SK-N-SH (cell line): ENCODE measurements around the gene HK2. TPM values are rescaled to one million over a fixed set of nuclear protein-coding genes. Genes with fewer than 3 reads are reported as not detected.
A peak's percentile ranks its signal among the peaks of the same experiment; 100 is the strongest.

ENCODE experiments used
- CTCF ChIA-PET: fragments of 300-600, 350-600 bp; formaldehyde crosslinking; extraction: SDS; loops from one replicate; lab custom pipeline; 2021; lab: Yijun Ruan, JAX
- POLR2A ChIA-PET: fragments of 350-600 bp; sonication (Branson Sonifier 250); formaldehyde crosslinking; extraction: SDS; loops from one replicate; lab custom pipeline; 2020; ENCODE audit warnings: antibody characterized with exemption, inconsistent platforms; lab: Yijun Ruan, JAX
- DNase-seq: peaks from one replicate; pipeline ENCODE4 v3.0.0; 2012
- H2AFZ ChIP-seq: fragments of 200-600 bp; sonication (generic); 2 replicates; pipeline ENCODE4 v1.8.1; 2016; ENCODE audit warnings: antibody characterized with exemption, mild to moderate bottlenecking, low read depth
- H3F3A ChIP-seq: fragments of 200-600 bp; sonication (generic); replicated peaks from 2 replicates; pipeline ENCODE3; 2016; ENCODE audit warnings: antibody characterized with exemption, mild to moderate bottlenecking; ENCODE audit not compliant: insufficient read depth
- H3K27ac ChIP-seq, 2 experiments: fragments of 200-500 bp in 1 of 2; fragments of 200-600 bp in 1 of 2; sonication (Bioruptor generic) in 1 of 2; sonication (generic), shearing (Covaris generic) in 1 of 2; 2 replicates each; pipeline versions ENCODE4 v1.5.1 to v1.6.1; 2014 to 2016; ENCODE audit warnings: low read depth in 2 of 2, inconsistent platforms in 1 of 2, low read length in 1 of 2, mild to moderate bottlenecking in 1 of 2, mixed read lengths in 1 of 2
- H3K27me3 ChIP-seq: fragments of 200-600 bp; sonication (generic), shearing (Covaris generic); 2 replicates; pipeline ENCODE4 v1.6.1; 2016; ENCODE audit warnings: mixed run types; ENCODE audit not compliant: insufficient read depth
- H3K36me3 ChIP-seq, 2 experiments: fragments of 200-500 bp in 1 of 2; fragments of 200-600 bp in 1 of 2; sonication (Bioruptor generic) in 1 of 2; sonication (generic) in 1 of 2; replicated peaks in 1 of 2; 2 replicates each; pipeline versions ENCODE3 to v1.5.1; 2014 to 2016; ENCODE audit warnings: low read length in 1 of 2, mild to moderate bottlenecking in 1 of 2; ENCODE audit not compliant: insufficient read depth in 2 of 2, control insufficient read depth in 1 of 2
- H3K4me1 ChIP-seq, 2 experiments: fragments of 200-500 bp in 1 of 2; fragments of 200-600 bp in 1 of 2; sonication (Bioruptor generic) in 1 of 2; sonication (generic), shearing (Covaris generic) in 1 of 2; 2 replicates each; pipeline versions ENCODE4 v1.5.1 to v1.6.1; 2014 to 2016; ENCODE audit warnings: low read depth in 1 of 2, low read length in 1 of 2, mixed run types in 1 of 2; ENCODE audit not compliant: insufficient read depth in 2 of 2, control insufficient read depth in 1 of 2
- H3K4me2 ChIP-seq: fragments of 200-600 bp; sonication (generic), shearing (Covaris generic); 2 replicates; pipeline ENCODE4 v1.6.1; 2017; ENCODE audit warnings: mixed run types
- H3K4me3 ChIP-seq, 2 experiments: fragments of 200-500 bp in 1 of 2; fragments of 200-600 bp in 1 of 2; sonication (Bioruptor generic) in 1 of 2; sonication (generic), shearing (Covaris generic) in 1 of 2; 2 replicates each; pipeline versions ENCODE4 v1.5.1 to v1.8.1; 2014 to 2016; ENCODE audit warnings: low read depth in 2 of 2, inconsistent platforms in 1 of 2, low read length in 1 of 2, mild to moderate bottlenecking in 1 of 2, mixed read lengths in 1 of 2, moderate library complexity in 1 of 2
- H3K79me2 ChIP-seq: fragments of 200-600 bp; sonication (generic); 2 replicates; pipeline ENCODE4 v1.8.1; 2017; ENCODE audit warnings: mild to moderate bottlenecking; ENCODE audit not compliant: insufficient read depth
- H3K9ac ChIP-seq: fragments of 200-600 bp; sonication (generic); 2 replicates; pipeline ENCODE4 v1.6.1; 2017; ENCODE audit warnings: mixed run types
- H3K9me2 ChIP-seq: fragments of 200-600 bp; sonication (generic); 2 replicates; pipeline ENCODE4 v1.6.1; 2017; ENCODE audit warnings: mixed run types
- H3K9me3 ChIP-seq: fragments of 200-600 bp; sonication (generic); 2 replicates; pipeline ENCODE4 v1.6.1; 2017; ENCODE audit warnings: mixed run types, mild to moderate bottlenecking, moderate library complexity
- H4K20me1 ChIP-seq: fragments of 200-600 bp; sonication (generic); 2 replicates; pipeline ENCODE4 v1.6.1; 2017; ENCODE audit warnings: mild to moderate bottlenecking, mixed run types; ENCODE audit not compliant: insufficient read depth
- CHD2 ChIP-seq: fragments of 150-350 bp; IDR thresholded peaks from 2 replicates; pipeline ENCODE4 v1.6.1; 2018; ENCODE audit warnings: low read length; ENCODE audit not compliant: partially characterized antibody
- ELF1 ChIP-seq: IDR thresholded peaks from 2 replicates; pipeline ENCODE4 v1.4.0; 2012
- EP300 ChIP-seq, 2 experiments: IDR thresholded peaks; 2 replicates each; pipeline versions ENCODE4 v1.4.0 to v1.6.1; 2012; ENCODE audit warnings: borderline replicate concordance in 1 of 2, low read depth in 1 of 2, low read length in 1 of 2
- EZH2phosphoT487 ChIP-seq: fragments of 200-600 bp; sonication (generic); IDR thresholded peaks from 2 replicates; pipeline ENCODE4 v1.6.1; 2017; ENCODE audit warnings: low read depth, mixed run types, mild to moderate bottlenecking, antibody characterized with exemption, moderate library complexity, borderline replicate concordance
- FOXM1 ChIP-seq: IDR thresholded peaks from 2 replicates; pipeline ENCODE4 v1.4.0; 2012; ENCODE audit warnings: low read depth, mild to moderate bottlenecking
- GABPA ChIP-seq: IDR thresholded peaks from 2 replicates; pipeline ENCODE4 v1.4.0; 2012; ENCODE audit warnings: low read depth, mild to moderate bottlenecking
- MEF2A ChIP-seq: IDR thresholded peaks from 2 replicates; pipeline ENCODE4 v1.4.0; 2012; ENCODE audit warnings: low read depth, borderline replicate concordance
- NFIC ChIP-seq: IDR thresholded peaks from 2 replicates; pipeline ENCODE4 v1.4.0; 2012; ENCODE audit warnings: borderline replicate concordance
- NRF1 ChIP-seq: IDR thresholded peaks from 2 replicates; pipeline ENCODE4 v1.6.1; 2012; ENCODE audit warnings: low read depth, mild to moderate bottlenecking, low read length
- POLR2AphosphoS5 ChIP-seq: IDR thresholded peaks from 2 replicates; pipeline ENCODE4 v1.6.1; 2012; ENCODE audit warnings: low read depth, low read length
- RXRA ChIP-seq: IDR thresholded peaks from 2 replicates; pipeline ENCODE4 v1.4.0; 2012; ENCODE audit warnings: low read depth, mild to moderate bottlenecking, borderline replicate concordance
- SIN3A ChIP-seq: IDR thresholded peaks from 2 replicates; pipeline ENCODE4 v1.6.1; 2012; ENCODE audit warnings: low read depth, mild to moderate bottlenecking, low read length, moderate library complexity, borderline replicate concordance
- TAF1 ChIP-seq: IDR thresholded peaks from 2 replicates; pipeline ENCODE4 v1.6.1; 2012; ENCODE audit warnings: low read depth, mild to moderate bottlenecking, low read length, moderate library complexity, borderline replicate concordance
- TCF12 ChIP-seq: IDR thresholded peaks from 2 replicates; pipeline ENCODE4 v1.4.0; 2012
- TEAD4 ChIP-seq: IDR thresholded peaks from 2 replicates; pipeline ENCODE4 v1.4.0; 2012; ENCODE audit warnings: mild to moderate bottlenecking, borderline replicate concordance; ENCODE audit not compliant: insufficient read depth
- YY1 ChIP-seq: IDR thresholded peaks from 2 replicates; pipeline ENCODE4 v1.4.0; 2012; ENCODE audit warnings: low read depth, mild to moderate bottlenecking
- WGBS: methylation state at CpG from one replicate; pipeline ENCODE4 v1.1.6; 2017; ENCODE audit warnings: low lambda C conversion rate; 5-methylcytosine and 5-hydroxymethylcytosine counted together
- polyA plus RNA-seq, 3 experiments: library from polyadenylated mRNA; depleted of rRNA; stranded (reverse); fragments of >200 nt; gene quantifications; 2 replicates each; pipeline ENCODE4 v1.2.3, GENCODE V29; 2012
- TF ChIP-seq, protein P1 (sequence below): fragments of 200-600 bp; sonication (generic); IDR thresholded peaks from 2 replicates; pipeline ENCODE4 v1.6.1; 2017; ENCODE audit warnings: antibody characterized with exemption, mild to moderate bottlenecking, moderate library complexity
- TF ChIP-seq, protein P2 (sequence below): IDR thresholded peaks from 2 replicates; pipeline ENCODE4 v1.4.0; 2012; ENCODE audit warnings: low read depth
- TF ChIP-seq, protein P3 (sequence below): fragments of 150-350 bp; IDR thresholded peaks from 2 replicates; pipeline ENCODE4 v1.6.1; 2017; ENCODE audit warnings: antibody characterized with exemption, low read length, low read depth, borderline replicate concordance
- TF ChIP-seq, protein P4 (sequence below): IDR thresholded peaks from 2 replicates; pipeline ENCODE4 v1.6.1; 2012; ENCODE audit warnings: mild to moderate bottlenecking, low read depth, low read length, moderate library complexity
- TF ChIP-seq, protein P5 (sequence below): fragments of 150-350 bp; IDR thresholded peaks from 2 replicates; pipeline ENCODE4 v1.6.1; 2016; ENCODE audit warnings: mild to moderate bottlenecking, low read depth, low read length
- TF ChIP-seq, protein P6 (sequence below): IDR thresholded peaks from 2 replicates; pipeline ENCODE4; 2012
- TF ChIP-seq, protein P7 (sequence below): IDR thresholded peaks from 2 replicates; pipeline ENCODE4 v1.4.0; 2012; ENCODE audit warnings: low read depth, borderline replicate concordance

The HK2 gene
- polyA plus RNA-seq, 1 of the 3 experiments (the other 2 are of a cell fraction): 13.5 TPM

DNA sequence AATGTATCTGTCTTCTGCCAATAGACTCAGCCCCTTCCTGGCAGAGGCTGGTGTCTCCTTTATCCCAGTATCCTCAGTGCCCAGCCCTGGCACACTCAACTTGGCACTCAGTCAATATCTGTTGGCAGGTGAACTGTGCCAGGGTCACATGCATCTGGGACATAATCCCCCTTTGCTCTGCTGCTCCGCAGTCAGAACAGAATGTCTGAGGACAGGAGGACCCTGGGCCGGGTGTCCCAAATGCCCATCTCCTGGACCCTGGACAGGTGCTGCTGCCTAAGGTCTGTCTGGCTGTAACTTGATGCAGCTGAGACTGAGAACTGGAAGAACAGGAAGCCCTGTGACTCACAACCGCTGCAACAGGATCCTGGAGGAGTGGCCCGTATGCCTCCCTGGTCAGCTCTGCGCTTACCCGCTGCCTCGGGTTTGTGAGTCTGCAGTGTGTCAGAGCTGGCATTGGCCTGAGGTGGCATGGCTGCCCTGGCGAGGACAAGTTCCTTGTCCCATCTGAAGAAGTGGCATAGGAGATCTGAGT is 11.4 kb downstream of the HK2 start:
- peaks cover 33% of the 10 kb centered on the region for H3F3A ChIP-seq
- no peak overlapping the region for H2AFZ ChIP-seq
- 7% methylated on average over 2 of the region's 8 CpGs for WGBS
- TF ChIP-seq SIN3A (peak; percentile 59; the same call in 1 of the 2 replicates), NFIC (peak; percentile 74), TCF12 (peak; percentile 87), EP300 (IDR thresholded peaks at IDR 0.05; ENCODE audit: borderline replicate concordance in 1 of 2, low read depth in 1 of 2, low read length in 1 of 2) (peak in 1 of 2 experiments; percentile 70; a peak in 1 of 4 replicates), ELF1 (peak; percentile 9; the same call in 1 of the 2 replicates), RXRA (peak; percentile 13; the same call in 1 of the 2 replicates), TAF1 (peak; percentile 53; the same call in 1 of the 2 replicates), EZH2phosphoT487 (no peak), FOXM1 (no peak), GABPA (no peak), NRF1 (no peak), CHD2 (no peak), POLR2AphosphoS5 (peak; percentile 78), YY1 (peak; percentile 65; the same call in 1 of the 2 replicates), TEAD4 (0 out of 2 replicates have a peak, but pooled peaks have one; percentile 19), MEF2A (no peak)
- TF ChIP-seq, protein P1, sequence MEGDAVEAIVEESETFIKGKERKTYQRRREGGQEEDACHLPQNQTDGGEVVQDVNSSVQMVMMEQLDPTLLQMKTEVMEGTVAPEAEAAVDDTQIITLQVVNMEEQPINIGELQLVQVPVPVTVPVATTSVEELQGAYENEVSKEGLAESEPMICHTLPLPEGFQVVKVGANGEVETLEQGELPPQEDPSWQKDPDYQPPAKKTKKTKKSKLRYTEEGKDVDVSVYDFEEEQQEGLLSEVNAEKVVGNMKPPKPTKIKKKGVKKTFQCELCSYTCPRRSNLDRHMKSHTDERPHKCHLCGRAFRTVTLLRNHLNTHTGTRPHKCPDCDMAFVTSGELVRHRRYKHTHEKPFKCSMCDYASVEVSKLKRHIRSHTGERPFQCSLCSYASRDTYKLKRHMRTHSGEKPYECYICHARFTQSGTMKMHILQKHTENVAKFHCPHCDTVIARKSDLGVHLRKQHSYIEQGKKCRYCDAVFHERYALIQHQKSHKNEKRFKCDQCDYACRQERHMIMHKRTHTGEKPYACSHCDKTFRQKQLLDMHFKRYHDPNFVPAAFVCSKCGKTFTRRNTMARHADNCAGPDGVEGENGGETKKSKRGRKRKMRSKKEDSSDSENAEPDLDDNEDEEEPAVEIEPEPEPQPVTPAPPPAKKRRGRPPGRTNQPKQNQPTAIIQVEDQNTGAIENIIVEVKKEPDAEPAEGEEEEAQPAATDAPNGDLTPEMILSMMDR: no peak
- TF ChIP-seq, protein P2, sequence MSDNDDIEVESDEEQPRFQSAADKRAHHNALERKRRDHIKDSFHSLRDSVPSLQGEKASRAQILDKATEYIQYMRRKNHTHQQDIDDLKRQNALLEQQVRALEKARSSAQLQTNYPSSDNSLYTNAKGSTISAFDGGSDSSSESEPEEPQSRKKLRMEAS: peak; percentile 92
- TF ChIP-seq, protein P3, sequence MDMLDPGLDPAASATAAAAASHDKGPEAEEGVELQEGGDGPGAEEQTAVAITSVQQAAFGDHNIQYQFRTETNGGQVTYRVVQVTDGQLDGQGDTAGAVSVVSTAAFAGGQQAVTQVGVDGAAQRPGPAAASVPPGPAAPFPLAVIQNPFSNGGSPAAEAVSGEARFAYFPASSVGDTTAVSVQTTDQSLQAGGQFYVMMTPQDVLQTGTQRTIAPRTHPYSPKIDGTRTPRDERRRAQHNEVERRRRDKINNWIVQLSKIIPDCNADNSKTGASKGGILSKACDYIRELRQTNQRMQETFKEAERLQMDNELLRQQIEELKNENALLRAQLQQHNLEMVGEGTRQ: no peak
- TF ChIP-seq, protein P4, sequence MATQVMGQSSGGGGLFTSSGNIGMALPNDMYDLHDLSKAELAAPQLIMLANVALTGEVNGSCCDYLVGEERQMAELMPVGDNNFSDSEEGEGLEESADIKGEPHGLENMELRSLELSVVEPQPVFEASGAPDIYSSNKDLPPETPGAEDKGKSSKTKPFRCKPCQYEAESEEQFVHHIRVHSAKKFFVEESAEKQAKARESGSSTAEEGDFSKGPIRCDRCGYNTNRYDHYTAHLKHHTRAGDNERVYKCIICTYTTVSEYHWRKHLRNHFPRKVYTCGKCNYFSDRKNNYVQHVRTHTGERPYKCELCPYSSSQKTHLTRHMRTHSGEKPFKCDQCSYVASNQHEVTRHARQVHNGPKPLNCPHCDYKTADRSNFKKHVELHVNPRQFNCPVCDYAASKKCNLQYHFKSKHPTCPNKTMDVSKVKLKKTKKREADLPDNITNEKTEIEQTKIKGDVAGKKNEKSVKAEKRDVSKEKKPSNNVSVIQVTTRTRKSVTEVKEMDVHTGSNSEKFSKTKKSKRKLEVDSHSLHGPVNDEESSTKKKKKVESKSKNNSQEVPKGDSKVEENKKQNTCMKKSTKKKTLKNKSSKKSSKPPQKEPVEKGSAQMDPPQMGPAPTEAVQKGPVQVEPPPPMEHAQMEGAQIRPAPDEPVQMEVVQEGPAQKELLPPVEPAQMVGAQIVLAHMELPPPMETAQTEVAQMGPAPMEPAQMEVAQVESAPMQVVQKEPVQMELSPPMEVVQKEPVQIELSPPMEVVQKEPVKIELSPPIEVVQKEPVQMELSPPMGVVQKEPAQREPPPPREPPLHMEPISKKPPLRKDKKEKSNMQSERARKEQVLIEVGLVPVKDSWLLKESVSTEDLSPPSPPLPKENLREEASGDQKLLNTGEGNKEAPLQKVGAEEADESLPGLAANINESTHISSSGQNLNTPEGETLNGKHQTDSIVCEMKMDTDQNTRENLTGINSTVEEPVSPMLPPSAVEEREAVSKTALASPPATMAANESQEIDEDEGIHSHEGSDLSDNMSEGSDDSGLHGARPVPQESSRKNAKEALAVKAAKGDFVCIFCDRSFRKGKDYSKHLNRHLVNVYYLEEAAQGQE: peak; percentile 54; the same call in 1 of the 2 replicates
- TF ChIP-seq, protein P5, sequence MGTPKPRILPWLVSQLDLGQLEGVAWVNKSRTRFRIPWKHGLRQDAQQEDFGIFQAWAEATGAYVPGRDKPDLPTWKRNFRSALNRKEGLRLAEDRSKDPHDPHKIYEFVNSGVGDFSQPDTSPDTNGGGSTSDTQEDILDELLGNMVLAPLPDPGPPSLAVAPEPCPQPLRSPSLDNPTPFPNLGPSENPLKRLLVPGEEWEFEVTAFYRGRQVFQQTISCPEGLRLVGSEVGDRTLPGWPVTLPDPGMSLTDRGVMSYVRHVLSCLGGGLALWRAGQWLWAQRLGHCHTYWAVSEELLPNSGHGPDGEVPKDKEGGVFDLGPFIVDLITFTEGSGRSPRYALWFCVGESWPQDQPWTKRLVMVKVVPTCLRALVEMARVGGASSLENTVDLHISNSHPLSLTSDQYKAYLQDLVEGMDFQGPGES: no peak
- TF ChIP-seq, protein P6, sequence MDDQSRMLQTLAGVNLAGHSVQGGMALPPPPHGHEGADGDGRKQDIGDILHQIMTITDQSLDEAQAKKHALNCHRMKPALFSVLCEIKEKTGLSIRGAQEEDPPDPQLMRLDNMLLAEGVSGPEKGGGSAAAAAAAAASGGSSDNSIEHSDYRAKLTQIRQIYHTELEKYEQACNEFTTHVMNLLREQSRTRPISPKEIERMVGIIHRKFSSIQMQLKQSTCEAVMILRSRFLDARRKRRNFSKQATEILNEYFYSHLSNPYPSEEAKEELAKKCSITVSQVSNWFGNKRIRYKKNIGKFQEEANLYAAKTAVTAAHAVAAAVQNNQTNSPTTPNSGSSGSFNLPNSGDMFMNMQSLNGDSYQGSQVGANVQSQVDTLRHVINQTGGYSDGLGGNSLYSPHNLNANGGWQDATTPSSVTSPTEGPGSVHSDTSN: peak; percentile 73
- TF ChIP-seq, protein P7, sequence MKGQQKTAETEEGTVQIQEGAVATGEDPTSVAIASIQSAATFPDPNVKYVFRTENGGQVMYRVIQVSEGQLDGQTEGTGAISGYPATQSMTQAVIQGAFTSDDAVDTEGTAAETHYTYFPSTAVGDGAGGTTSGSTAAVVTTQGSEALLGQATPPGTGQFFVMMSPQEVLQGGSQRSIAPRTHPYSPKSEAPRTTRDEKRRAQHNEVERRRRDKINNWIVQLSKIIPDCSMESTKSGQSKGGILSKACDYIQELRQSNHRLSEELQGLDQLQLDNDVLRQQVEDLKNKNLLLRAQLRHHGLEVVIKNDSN: no peak

More for the DNA sequence above, 11.4 kb downstream of the HK2 start:
- Histone ChIP-seq H3K27me3 (no peaks in the 10 kb centered on the region), H3K4me1 (peaks cover 52 to 60% of the 10 kb centered on the region in 2 experiments), H4K20me1 (no peaks in the 10 kb centered on the region), H3K4me3 (peak overlapping the region; percentile 12 to 28; a peak in 3 of 4 replicates), H3K79me2 (peaks cover 34% of the 10 kb centered on the region; the same call in 1 of the 2 replicates), H3K36me3 (no peaks in the 10 kb centered on the region), H3K9me2 (no peaks in the 10 kb centered on the region), H3K9me3 (no peaks in the 10 kb centered on the region), H3K9ac (peak overlapping the region; percentile 59), H3K4me2 (peak overlapping the region; percentile 65), H3K27ac (peak overlapping the region; percentile 87 to 94)
- ChIA-PET CTCF (interaction anchor here (0.9 to 1.8 kb wide), 3 partner anchors 9 to 131 kb away, joined by 4 to 7 read pairs (median 4); no protein-coding TSS in a partner anchor), POLR2A (no interaction called here)
- no peak for DNase-seq
